ENCODE results near the gene MEI4.

MEI4 gene

DNA sequence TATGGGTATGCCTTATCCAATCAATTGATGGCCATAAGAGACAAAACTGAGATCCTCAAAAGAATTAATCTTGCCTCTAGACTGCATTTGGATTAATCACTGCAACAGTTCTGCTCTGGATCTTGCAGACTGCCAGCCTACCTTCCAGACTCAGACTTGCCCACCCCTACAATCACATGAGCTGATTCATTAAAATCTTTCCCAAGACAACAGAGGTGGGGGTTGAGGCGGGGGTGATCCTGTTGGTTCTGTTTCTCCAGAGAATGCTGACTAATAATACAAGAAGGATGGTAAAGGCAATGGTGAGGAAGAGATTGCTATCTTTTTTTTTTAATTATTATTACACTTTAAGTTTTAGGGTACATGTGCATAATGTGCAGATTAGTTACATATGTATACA lies 43.7 kb upstream of the MEI4 start:
- Histone ChIP-seq H3K9me3 (ENCODE audit: low read length) (no peaks in the 10 kb centered on the region), H3K36me3 (ENCODE audit: insufficient read depth, low read length) (no peaks in the 10 kb centered on the region), H4K20me1 (ENCODE audit: insufficient read depth, low read length) (no peaks in the 10 kb centered on the region), H3F3A (ENCODE audit: insufficient read depth, low read length) (no peaks in the 10 kb centered on the region), H3K27me3 (ENCODE audit: insufficient read depth, low read length) (no peaks in the 10 kb centered on the region), H2AFZ (ENCODE audit: low read length) (no peak overlapping the region), H3K27ac (ENCODE audit: low read depth, low read length, poor library complexity, severe bottlenecking) (no peak overlapping the region), H3K4me1 (ENCODE audit: insufficient read depth, low read length, severe bottlenecking) (no peaks in the 10 kb centered on the region), H3K9ac (ENCODE audit: low read length) (no peak overlapping the region), H3K4me2 (ENCODE audit: low read length) (no peak overlapping the region), H3K4me3 (ENCODE audit: low read depth, low read length, poor library complexity, severe bottlenecking) (no peak overlapping the region), H3K79me2 (ENCODE audit: insufficient read depth, low read length) (no peaks in the 10 kb centered on the region), H3K9me2 (ENCODE audit: low read depth, low read length) (no peaks in the 10 kb centered on the region)
- TF ChIP-seq EZH2 (IDR thresholded peaks at IDR 0.05; ENCODE audit: borderline replicate concordance, low read length) (no peak), CTCF (IDR thresholded peaks at IDR 0.05; ENCODE audit: low read length) (no peak)

GRCh38 chr6:77619114-77619513 lies 33.7 kb upstream of the MEI4 start:
- Histone ChIP-seq H3K79me2 (ENCODE audit: insufficient read depth, low read length) (no peaks in the 10 kb centered on the region), H2AFZ (ENCODE audit: low read length) (no peak overlapping the region), H3K4me2 (ENCODE audit: low read length) (no peak overlapping the region), H3K36me3 (ENCODE audit: insufficient read depth, low read length) (no peaks in the 10 kb centered on the region), H3K4me1 (ENCODE audit: insufficient read depth, low read length, severe bottlenecking) (no peaks in the 10 kb centered on the region), H3F3A (ENCODE audit: insufficient read depth, low read length) (no peaks in the 10 kb centered on the region), H3K27ac (ENCODE audit: low read depth, low read length, poor library complexity, severe bottlenecking) (no peak overlapping the region), H4K20me1 (ENCODE audit: insufficient read depth, low read length) (no peaks in the 10 kb centered on the region), H3K9me3 (ENCODE audit: low read length) (no peaks in the 10 kb centered on the region), H3K9ac (ENCODE audit: low read length) (no peak overlapping the region), H3K9me2 (ENCODE audit: low read depth, low read length) (no peaks in the 10 kb centered on the region), H3K4me3 (ENCODE audit: low read depth, low read length, poor library complexity, severe bottlenecking) (no peak overlapping the region), H3K27me3 (ENCODE audit: insufficient read depth, low read length) (no peaks in the 10 kb centered on the region)
- no peak for TF ChIP-seq CTCF (IDR thresholded peaks at IDR 0.05; ENCODE audit: low read length)
- no peak for TF ChIP-seq EZH2 (IDR thresholded peaks at IDR 0.05; ENCODE audit: borderline replicate concordance, low read length)

DNA sequence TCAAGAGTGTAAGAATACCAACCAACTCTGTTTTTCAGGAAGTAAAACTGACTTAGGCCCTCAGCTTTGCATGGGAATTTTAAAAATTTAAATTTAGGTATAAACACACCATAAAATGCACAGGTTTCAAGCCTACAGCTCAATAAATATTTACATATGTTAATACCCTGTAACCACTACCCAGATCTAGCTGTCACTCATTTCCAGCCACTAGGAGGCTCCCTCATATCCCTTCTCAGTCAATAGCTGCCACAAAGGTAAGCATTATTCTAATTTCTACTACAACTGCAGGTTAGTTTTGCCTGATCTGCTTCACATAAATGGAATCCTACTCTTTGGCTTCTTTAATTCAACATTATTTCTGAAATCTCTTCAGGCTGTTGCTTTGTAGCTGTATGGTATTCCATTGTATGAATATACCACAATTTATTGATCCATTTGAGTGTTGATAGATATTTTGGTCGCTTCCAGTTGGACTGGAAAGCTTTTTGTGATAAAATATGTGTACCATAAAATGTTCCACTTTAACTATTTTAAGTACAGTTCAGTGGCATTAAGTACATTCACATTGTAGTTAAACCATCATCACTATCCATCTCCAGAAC lies 32.5 kb upstream of the MEI4 start:
- H3K9me2 ChIP-seq (ENCODE audit: low read depth, low read length) = no peaks in the 10 kb centered on the region
- no peaks in the 10 kb centered on the region for H4K20me1 ChIP-seq (ENCODE audit: insufficient read depth, low read length)
- no peaks in the 10 kb centered on the region for H3K27me3 ChIP-seq (ENCODE audit: insufficient read depth, low read length)
- no peaks in the 10 kb centered on the region for H3F3A ChIP-seq (ENCODE audit: insufficient read depth, low read length)
- no peaks in the 10 kb centered on the region for H3K4me1 ChIP-seq (ENCODE audit: insufficient read depth, low read length, severe bottlenecking)
- no peak overlapping the region for H2AFZ ChIP-seq (ENCODE audit: low read length)
- no peaks in the 10 kb centered on the region for H3K9me3 ChIP-seq (ENCODE audit: low read length)
- H3K36me3 ChIP-seq (ENCODE audit: insufficient read depth, low read length) = no peaks in the 10 kb centered on the region
- H3K27ac ChIP-seq (ENCODE audit: low read depth, low read length, poor library complexity, severe bottlenecking) = no peak overlapping the region
- no peaks in the 10 kb centered on the region for H3K79me2 ChIP-seq (ENCODE audit: insufficient read depth, low read length)
- H3K4me3 ChIP-seq (ENCODE audit: low read depth, low read length, poor library complexity, severe bottlenecking) = no peak overlapping the region
- H3K4me2 ChIP-seq (ENCODE audit: low read length) = no peak overlapping the region
- TF ChIP-seq EZH2 (IDR thresholded peaks at IDR 0.05; ENCODE audit: borderline replicate concordance, low read length) (no peak), CTCF (IDR thresholded peaks at IDR 0.05; ENCODE audit: low read length) (peak; percentile 59; the same call in 1 of the 2 replicates)
- H3K9ac ChIP-seq (ENCODE audit: low read length) = no peak overlapping the region

Measured in OCI-LY1 (cell line).